Retinal pigment epithelial cell (primary cell): ENCODE data around the gene PIGB.
A peak's percentile ranks its signal among the peaks of the same experiment; 100 is the strongest.

Experiments
- DNase-seq: peaks from one replicate; pipeline ENCODE4 v3.0.0-alpha.2; 2010; ENCODE audit warnings: low read depth
- H3K4me3 ChIP-seq: 2 replicates; pipeline ENCODE4 v1.5.1; 2011; ENCODE audit warnings: mild to moderate bottlenecking, low read length, control low read depth, moderate library complexity
- TF ChIP-seq, protein P1 (sequence below): conservative IDR thresholded peaks from 2 replicates; pipeline ENCODE4 v1.5.1; 2011; ENCODE audit warnings: low read depth, low read length, control low read depth, inconsistent platforms

PIGB gene

DNA sequence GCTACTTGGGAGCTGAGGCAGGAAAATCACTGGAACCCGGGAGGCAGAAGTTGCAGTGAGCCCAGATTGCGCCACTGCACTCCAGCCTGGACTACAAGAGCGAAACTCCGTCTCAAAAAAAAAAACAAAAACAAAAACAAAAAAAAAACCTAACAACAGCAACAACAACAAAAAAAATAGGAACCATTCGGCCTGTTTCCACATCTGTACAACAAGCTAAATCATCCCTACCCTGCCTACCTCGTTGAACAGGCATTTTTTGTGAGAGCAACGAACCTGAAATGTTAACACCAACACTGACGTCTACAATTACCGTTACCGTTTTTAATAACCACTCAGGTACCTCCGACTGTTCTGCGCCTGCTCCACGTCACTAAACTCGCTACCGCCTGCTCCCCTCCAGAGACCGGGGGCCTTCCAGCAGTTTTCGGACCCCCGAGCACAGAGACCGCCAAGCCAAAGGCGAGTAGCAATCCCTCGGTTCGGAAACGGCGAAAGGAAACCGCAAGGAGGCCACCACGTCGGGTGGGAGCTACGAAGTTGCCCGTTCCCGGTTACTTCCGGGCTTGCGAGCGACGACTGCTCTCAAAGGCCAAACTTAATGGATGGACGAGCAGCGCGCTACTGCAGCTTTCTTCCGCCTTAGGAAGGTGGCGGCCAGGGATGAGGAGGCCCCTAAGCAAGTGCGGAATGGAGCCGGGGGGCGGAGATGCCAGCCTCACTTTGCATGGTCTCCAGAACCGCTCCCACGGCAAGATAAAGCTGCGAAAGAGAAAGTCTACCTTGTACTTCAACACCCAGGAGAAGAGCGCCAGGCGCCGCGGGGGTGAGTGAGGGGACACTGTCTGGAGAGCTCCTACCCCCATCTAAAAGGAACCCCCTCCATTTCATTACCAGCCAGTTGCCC lies at the start of gene PIGB, which contains the start of gene PIGBOS1:
PIGB (plus strand) TSS at position 635 of the 907 bp plus-strand sequence; CDS start at position 664, 29 bp downstream.
PIGBOS1 (minus strand) TSS at position 536 of the 907 bp plus-strand sequence. CDS start 1,331 bp downstream, outside the sequence.
- peak; percentile 65 for DNase-seq
- H3K4me3 ChIP-seq = peak within 1 kb of the TSS; percentile 97
- TF ChIP-seq, protein P1, sequence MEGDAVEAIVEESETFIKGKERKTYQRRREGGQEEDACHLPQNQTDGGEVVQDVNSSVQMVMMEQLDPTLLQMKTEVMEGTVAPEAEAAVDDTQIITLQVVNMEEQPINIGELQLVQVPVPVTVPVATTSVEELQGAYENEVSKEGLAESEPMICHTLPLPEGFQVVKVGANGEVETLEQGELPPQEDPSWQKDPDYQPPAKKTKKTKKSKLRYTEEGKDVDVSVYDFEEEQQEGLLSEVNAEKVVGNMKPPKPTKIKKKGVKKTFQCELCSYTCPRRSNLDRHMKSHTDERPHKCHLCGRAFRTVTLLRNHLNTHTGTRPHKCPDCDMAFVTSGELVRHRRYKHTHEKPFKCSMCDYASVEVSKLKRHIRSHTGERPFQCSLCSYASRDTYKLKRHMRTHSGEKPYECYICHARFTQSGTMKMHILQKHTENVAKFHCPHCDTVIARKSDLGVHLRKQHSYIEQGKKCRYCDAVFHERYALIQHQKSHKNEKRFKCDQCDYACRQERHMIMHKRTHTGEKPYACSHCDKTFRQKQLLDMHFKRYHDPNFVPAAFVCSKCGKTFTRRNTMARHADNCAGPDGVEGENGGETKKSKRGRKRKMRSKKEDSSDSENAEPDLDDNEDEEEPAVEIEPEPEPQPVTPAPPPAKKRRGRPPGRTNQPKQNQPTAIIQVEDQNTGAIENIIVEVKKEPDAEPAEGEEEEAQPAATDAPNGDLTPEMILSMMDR = peak; percentile 2

DNA sequence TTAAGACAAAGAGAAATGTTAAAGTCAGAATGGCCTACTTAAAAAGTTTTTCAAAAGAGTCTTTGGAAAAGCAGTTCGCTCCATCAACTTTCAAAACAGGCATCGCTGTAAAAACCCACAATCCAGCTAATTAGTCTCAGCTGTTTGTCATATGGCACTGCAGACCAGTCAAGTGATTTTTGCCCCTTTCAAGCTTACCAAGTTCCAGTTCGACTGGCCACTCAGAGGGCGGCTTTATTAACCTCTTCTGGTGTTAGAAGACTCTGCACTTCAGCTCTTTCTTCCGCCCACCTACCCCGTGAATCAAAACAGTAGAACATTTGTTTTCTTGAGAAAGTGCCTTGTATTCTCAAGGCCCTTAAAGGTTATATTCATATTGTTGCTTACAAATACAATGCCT lies 48.7 kb upstream of the PIGB start:
- TF ChIP-seq, protein P1 = no peak
- DNase-seq = peak; percentile 79
- H3K4me3 ChIP-seq = peak overlapping the region; percentile 37

DNA sequence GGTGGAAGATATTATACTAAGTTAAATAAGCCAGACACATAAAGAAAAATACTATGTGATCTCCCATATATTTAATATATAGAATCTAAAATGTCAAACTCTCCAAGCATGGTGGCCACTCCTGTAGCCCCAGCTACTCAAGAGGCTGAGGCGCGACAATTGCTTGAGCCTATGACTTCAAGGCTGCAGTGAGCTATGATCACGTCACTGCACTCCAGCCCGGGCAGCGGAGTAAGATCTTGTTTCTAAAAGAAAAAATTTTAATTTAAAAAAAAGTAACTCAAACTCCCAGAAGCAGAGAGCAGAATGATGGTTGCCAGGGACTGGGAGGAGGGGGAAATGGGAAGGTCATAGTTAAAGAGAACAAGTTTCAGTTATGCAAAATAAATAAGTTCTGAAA lies 42.7 kb upstream of the PIGB start:
- TF ChIP-seq, protein P1 = no peak
- no peak for DNase-seq
- no peak overlapping the region for H3K4me3 ChIP-seq

DNA sequence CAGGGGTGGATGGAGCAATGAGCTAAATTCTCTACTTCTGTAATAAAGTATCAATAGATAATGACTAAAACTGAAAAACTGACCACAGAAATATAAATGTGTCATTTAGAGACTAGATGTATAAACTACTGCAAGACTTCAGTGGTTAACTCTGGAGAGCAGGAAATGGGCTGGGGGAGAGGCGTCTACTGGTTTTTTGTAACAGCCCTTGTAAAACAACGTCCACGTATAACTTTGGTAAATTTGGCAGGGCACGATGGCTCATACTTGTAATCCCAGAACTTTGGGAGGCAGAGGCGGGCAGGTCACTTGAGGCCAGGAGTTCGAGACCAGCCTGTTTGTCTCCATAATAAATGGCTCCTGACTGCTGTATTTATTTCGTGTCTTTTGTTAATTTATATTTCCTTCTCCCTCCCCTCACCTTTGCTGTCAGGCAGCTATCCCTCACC lies 41.9 kb upstream of the PIGB start:
- no peak overlapping the region for H3K4me3 ChIP-seq
- TF ChIP-seq, protein P1 = no peak
- DNase-seq = no peak

DNA sequence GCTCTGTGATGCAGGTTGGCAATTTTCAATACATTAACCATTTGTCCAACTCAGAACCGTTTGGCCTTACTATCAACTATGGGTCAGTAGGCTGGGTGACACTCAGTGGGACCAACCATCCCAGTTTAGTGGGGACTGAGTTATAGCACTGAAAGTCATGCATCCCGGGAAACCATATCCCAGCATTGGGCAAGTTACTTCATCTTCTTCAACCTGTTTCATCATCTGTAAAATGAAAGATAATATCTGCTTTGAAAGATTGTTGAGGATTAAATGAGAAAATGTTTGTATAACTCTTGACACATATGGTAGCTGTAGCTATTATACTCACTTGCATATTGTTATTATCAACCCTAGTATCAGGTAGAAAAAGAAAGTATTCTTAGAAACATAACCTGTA lies 41.3 kb upstream of the PIGB start:
- H3K4me3 ChIP-seq = no peak overlapping the region
- TF ChIP-seq, protein P1 = no peak
- no peak for DNase-seq

DNA sequence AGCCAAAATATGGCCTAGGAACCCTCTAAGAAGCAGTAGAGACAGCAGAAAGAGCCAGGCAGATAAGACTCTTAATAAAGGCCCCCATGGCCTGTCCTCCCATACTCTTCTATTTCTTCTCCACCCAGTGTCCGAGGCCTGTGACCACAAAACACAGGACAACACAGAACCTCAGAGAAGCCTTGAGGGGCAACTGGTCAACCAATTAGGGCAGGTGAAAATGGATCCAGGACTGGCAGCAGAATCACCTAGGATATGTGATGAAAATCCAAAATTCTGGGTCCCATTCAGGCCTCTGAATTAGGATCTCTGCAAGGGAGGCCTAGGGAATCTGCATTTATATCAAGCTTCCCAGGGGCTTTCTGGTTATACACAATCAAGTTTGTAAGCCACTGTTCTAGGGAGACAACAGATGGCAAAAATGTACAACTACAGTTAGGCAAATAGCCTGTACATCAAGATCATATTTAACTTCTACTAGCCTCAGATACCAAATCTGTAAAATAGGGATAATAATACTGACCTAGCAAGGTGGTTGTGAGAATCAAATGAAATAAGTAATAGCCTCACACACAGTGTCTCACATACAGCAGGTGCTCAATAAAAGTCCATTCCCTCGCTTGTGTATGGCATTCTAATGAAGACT lies 39.8 kb upstream of the PIGB start:
- no peak overlapping the region for H3K4me3 ChIP-seq
- no peak for DNase-seq
- TF ChIP-seq, protein P1 = no peak
